KMS-11 (cell line): ENCODE results near the gene HMOX1.

Experiments used
- H2AFZ ChIP-seq: fragments of 200-600 bp; sonication (generic); 2 replicates; pipeline ENCODE4 v1.6.1; 2016; ENCODE audit warnings: antibody characterized with exemption, mixed run types, low read depth
- H3K27ac ChIP-seq: fragments of 200-600 bp; sonication (generic); 2 replicates; pipeline ENCODE4 v1.6.1; 2016; ENCODE audit warnings: mild to moderate bottlenecking, mixed run types
- H3K27me3 ChIP-seq: fragments of 200-600 bp; sonication (generic); 2 replicates; pipeline ENCODE4 v1.6.1; 2017; ENCODE audit warnings: mild to moderate bottlenecking, low read depth, mixed run types, moderate library complexity; ENCODE audit not compliant: insufficient read depth
- H3K36me3 ChIP-seq: fragments of 200-600 bp; sonication (generic); 2 replicates; pipeline ENCODE4 v1.6.1; 2017; ENCODE audit warnings: mild to moderate bottlenecking, mixed run types; ENCODE audit not compliant: insufficient read depth
- H3K4me1 ChIP-seq: fragments of 200-600 bp; sonication (generic); 2 replicates; pipeline ENCODE4 v1.6.1; 2016; ENCODE audit warnings: mild to moderate bottlenecking, low read depth, mixed run types; ENCODE audit not compliant: poor library complexity, severe bottlenecking
- H3K4me2 ChIP-seq: fragments of 200-600 bp; sonication (generic); 2 replicates; pipeline ENCODE4 v1.7.0; 2016; ENCODE audit warnings: mild to moderate bottlenecking, mixed run types
- H3K4me3 ChIP-seq: fragments of 200-600 bp; sonication (generic); IDR thresholded peaks from 2 replicates; pipeline ENCODE4 v1.6.1; 2017; ENCODE audit warnings: low read depth, low read length, mixed read lengths; ENCODE audit not compliant: insufficient read depth
- H3K79me2 ChIP-seq: fragments of 200-600 bp; sonication (generic); 2 replicates; pipeline ENCODE4 v1.6.1; 2016; ENCODE audit warnings: low read depth, mixed run types; ENCODE audit not compliant: insufficient read depth
- H3K9ac ChIP-seq: fragments of 200-600 bp; sonication (generic); 2 replicates; pipeline ENCODE4 v1.6.1; 2016; ENCODE audit warnings: mild to moderate bottlenecking, mixed run types
- H4K20me1 ChIP-seq: fragments of 200-600 bp; sonication (generic); 2 replicates; pipeline ENCODE4 v1.6.1; 2016; ENCODE audit warnings: mild to moderate bottlenecking, mixed run types; ENCODE audit not compliant: insufficient read depth
- TF ChIP-seq, protein P1 (sequence below): fragments of 200-600 bp; sonication (generic); conservative IDR thresholded peaks from 2 replicates; pipeline ENCODE4 v1.6.1; 2017; ENCODE audit warnings: low read depth, mild to moderate bottlenecking, antibody characterized with exemption, low read length, moderate library complexity, mixed read lengths

Gene HMOX1

DNA sequence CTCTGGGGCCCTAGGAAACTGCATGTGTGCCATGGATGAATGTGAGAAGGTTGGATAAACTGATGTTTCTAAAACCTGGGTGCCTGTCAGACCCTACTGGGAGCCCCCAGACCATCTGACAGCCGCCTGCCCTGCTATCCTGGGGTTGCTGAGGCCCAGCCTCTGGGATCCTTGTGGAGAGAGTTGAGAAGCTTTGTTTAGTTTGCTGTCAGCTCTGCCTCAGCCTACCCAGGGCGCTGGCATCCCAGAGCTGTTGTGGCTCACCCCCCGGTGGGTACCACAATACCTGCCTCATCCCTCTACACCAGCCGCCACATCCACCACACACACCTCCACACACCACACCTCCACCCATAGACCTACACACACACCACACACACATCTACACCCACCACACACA, 38.5 kb upstream of the HMOX1 start:
- Histone ChIP-seq H2AFZ (no peak overlapping the region), H4K20me1 (no peaks in the 10 kb centered on the region), H3K9ac (no peak overlapping the region), H3K4me2 (no peak overlapping the region), H3K4me1 (peaks cover 45% of the 10 kb centered on the region), H3K27me3 (no peaks in the 10 kb centered on the region), H3K27ac (no peak overlapping the region), H3K4me3 (no peak overlapping the region), H3K79me2 (no peaks in the 10 kb centered on the region), H3K36me3 (no peaks in the 10 kb centered on the region)
- TF ChIP-seq, protein P1, sequence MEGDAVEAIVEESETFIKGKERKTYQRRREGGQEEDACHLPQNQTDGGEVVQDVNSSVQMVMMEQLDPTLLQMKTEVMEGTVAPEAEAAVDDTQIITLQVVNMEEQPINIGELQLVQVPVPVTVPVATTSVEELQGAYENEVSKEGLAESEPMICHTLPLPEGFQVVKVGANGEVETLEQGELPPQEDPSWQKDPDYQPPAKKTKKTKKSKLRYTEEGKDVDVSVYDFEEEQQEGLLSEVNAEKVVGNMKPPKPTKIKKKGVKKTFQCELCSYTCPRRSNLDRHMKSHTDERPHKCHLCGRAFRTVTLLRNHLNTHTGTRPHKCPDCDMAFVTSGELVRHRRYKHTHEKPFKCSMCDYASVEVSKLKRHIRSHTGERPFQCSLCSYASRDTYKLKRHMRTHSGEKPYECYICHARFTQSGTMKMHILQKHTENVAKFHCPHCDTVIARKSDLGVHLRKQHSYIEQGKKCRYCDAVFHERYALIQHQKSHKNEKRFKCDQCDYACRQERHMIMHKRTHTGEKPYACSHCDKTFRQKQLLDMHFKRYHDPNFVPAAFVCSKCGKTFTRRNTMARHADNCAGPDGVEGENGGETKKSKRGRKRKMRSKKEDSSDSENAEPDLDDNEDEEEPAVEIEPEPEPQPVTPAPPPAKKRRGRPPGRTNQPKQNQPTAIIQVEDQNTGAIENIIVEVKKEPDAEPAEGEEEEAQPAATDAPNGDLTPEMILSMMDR = no peak

DNA sequence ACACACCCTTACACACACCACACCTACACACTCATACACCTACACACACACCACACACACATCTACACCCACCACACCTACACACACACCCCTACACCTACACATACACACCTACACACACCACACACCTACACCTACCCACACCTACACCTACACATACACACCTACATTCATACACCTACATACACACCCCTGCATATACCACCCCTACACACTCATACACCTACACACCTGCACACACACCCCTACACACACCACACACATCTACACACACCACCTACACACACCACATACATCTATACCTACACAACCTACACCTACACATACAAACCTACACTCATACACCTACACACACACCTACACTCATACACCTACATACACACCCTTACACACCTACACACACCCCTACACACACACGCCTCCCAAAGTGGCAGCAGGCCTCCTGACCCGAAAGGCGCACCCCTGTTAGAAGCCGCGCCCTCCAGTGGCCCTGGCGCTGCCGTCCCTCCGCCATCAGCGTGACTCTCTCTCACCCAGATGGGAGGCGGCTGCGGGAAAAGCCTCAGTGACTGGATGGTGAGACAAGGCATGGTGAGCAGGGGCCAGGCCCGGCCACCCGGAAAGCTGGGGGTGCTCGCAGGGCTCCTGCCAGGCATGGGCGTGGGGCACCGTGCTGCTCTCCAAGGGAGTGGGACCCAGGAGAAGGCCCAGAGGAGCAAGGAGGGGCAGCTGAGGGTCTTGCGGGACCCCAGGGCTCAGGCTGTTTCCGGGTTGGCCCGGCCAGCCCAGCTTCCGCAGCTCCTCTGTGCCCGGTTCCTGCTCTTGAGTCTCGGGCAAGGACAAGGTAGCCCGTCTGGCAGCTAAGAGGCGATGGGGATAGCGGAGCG, 37.0 kb upstream of the HMOX1 start:
- peak overlapping the region; percentile 76; the same call in 1 of the 2 replicates for H3K27ac ChIP-seq
- H3K4me2 ChIP-seq = peak overlapping the region; percentile 89; the same call in 1 of the 2 replicates
- no peaks in the 10 kb centered on the region for H4K20me1 ChIP-seq
- no peaks in the 10 kb centered on the region for H3K27me3 ChIP-seq
- no peaks in the 10 kb centered on the region for H3K36me3 ChIP-seq
- no peak overlapping the region for H3K4me3 ChIP-seq
- peak overlapping the region; percentile 47; the same call in 1 of the 2 replicates for H3K9ac ChIP-seq
- H3K79me2 ChIP-seq = no peaks in the 10 kb centered on the region
- H3K4me1 ChIP-seq = peaks cover 37% of the 10 kb centered on the region
- no peak overlapping the region for H2AFZ ChIP-seq
- TF ChIP-seq, protein P1 = no peak

DNA sequence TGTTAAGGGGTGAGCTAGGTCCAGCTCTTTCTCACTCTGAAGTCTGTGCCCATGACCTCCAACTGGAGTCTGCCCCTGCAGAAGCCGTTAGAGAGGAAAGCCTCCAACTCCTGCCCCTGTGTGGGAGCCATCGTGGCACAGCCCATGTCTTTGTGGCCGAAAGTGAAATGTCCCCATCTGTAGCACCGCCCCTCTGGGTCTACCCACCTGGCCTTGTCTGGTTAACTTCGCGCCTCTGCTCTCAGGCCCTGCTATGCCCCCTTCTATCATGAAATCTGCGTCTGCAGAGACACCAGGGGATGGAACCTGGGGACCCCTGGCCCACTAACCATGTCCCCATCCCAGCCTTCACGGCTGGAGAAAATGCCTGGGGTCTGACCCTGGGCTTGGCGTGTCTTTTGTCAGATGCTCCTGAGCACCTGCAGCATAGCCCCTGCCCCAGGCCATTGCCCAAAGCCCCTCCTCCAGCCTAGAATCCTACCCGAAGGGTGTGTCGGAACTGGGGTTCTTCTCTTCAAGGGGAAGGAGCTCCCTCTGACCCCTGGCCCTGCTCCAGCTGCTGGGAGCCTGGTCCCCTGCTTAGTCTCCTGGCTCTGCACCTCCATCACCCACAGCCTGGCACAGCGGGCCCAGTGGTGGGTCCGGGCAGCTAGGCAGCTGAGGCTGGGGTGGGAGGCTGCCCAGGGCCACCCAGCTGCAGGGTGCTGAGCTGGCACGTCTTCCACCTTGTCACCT, 35.8 kb upstream of the HMOX1 start:
- Histone ChIP-seq H3K9ac (peak overlapping the region; percentile 47; the same call in 1 of the 2 replicates), H4K20me1 (no peaks in the 10 kb centered on the region), H3K4me1 (peaks cover 46% of the 10 kb centered on the region), H3K27ac (peak overlapping the region; percentile 76), H3K36me3 (no peaks in the 10 kb centered on the region), H3K4me2 (peak overlapping the region; percentile 89), H3K4me3 (no peak overlapping the region), H2AFZ (peak overlapping the region; percentile 44; the same call in 1 of the 2 replicates), H3K27me3 (no peaks in the 10 kb centered on the region), H3K79me2 (no peaks in the 10 kb centered on the region)
- TF ChIP-seq, protein P1 = no peak

DNA sequence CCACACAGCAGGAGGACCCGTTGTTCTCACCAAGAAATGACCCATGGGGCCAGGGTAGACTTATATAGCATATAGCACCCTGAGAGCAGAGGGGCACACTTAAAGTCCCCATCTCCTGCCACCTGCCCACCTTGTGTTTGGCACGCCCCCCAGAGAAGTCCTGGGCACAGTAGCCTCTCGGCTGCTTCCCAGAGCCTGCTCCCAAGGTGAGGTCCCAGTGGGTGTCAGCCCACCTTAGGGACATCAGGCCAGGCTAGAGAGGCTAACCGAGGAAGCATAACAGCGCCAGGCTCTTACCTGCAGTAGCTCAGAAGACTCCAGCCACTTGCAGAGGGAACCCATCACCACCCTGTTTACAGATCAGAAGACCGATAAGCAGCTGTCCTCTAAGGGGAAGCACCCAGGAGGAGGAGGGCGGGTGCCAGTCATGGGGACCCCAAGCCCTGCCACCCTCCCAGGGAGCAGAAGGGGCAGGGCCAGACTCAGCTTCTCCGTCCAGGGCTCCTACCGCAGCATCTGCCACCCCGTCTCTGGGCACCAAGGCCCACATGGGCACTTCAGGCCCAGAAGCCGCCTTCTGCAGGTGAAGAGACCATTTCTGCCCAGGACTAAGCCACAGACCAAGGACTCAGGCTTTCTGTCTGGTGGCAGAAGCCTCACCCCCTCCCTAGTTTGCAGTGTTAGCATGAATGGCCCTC, 34.9 kb upstream of the HMOX1 start:
- H3K79me2 ChIP-seq = no peaks in the 10 kb centered on the region
- H3K27ac ChIP-seq = peak overlapping the region; percentile 76
- H3K36me3 ChIP-seq = no peaks in the 10 kb centered on the region
- H3K27me3 ChIP-seq = no peaks in the 10 kb centered on the region
- peaks cover 52% of the 10 kb centered on the region for H3K4me1 ChIP-seq
- H2AFZ ChIP-seq = no peak overlapping the region
- peak overlapping the region; percentile 89 for H3K4me2 ChIP-seq
- TF ChIP-seq, protein P1 = no peak
- H4K20me1 ChIP-seq = no peaks in the 10 kb centered on the region
- H3K4me3 ChIP-seq = no peak overlapping the region
- peak overlapping the region; percentile 47; the same call in 1 of the 2 replicates for H3K9ac ChIP-seq
